Measurements from ENCODE around the gene LSM3.

DNA sequence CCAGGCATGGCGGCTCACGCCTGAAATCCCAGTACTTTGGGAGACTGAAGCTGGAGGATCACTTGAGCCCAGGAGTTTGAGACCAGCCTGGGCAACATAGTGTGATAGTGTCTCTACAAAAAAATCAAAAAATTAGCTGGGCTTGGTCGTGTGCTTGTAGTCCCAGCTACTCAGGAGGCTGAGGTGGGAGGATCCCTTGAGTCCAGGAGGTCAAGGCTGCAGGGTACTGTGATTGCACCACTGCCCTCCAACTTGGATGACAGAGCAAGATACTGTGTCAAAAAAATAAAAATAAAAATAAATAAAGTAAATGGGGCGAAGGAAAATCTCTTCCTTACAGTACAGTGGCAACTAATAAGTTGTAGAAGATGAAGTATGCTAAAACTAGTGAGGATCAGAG is 29.6 kb downstream of the LSM3 start:
- TF ChIP-seq, protein P1, sequence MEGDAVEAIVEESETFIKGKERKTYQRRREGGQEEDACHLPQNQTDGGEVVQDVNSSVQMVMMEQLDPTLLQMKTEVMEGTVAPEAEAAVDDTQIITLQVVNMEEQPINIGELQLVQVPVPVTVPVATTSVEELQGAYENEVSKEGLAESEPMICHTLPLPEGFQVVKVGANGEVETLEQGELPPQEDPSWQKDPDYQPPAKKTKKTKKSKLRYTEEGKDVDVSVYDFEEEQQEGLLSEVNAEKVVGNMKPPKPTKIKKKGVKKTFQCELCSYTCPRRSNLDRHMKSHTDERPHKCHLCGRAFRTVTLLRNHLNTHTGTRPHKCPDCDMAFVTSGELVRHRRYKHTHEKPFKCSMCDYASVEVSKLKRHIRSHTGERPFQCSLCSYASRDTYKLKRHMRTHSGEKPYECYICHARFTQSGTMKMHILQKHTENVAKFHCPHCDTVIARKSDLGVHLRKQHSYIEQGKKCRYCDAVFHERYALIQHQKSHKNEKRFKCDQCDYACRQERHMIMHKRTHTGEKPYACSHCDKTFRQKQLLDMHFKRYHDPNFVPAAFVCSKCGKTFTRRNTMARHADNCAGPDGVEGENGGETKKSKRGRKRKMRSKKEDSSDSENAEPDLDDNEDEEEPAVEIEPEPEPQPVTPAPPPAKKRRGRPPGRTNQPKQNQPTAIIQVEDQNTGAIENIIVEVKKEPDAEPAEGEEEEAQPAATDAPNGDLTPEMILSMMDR (IDR thresholded peaks at IDR 0.05): no peak
- TF ChIP-seq ZFX (IDR thresholded peaks at IDR 0.05; ENCODE audit: borderline replicate concordance): no peak

Measured in 22Rv1 (cell line).